Loucy (cell line): ENCODE data around the gene RPA1.

Source experiments
- H2AFZ ChIP-seq: fragments of 200-600 bp; sonication (generic); 2 replicates; pipeline ENCODE4 v1.6.0; 2016; ENCODE audit warnings: antibody characterized with exemption, mild to moderate bottlenecking, low read length, moderate library complexity
- H3F3A ChIP-seq: fragments of 200-600 bp; 2 replicates; pipeline ENCODE4 v1.6.0; 2016; ENCODE audit warnings: antibody characterized with exemption, low read depth, mild to moderate bottlenecking
- H3K27me3 ChIP-seq: fragments of 200-600 bp; sonication (generic); 2 replicates; pipeline ENCODE4 v1.6.1; 2014; ENCODE audit warnings: low read length, mild to moderate bottlenecking; ENCODE audit not compliant: insufficient read depth, poor library complexity, severe bottlenecking
- H3K36me3 ChIP-seq: fragments of 200-600 bp; sonication (generic); 2 replicates; pipeline ENCODE4 v1.6.1; 2016; ENCODE audit warnings: low read length; ENCODE audit not compliant: insufficient read depth
- H3K4me1 ChIP-seq: fragments of 200-600 bp; sonication (generic); 2 replicates; pipeline ENCODE4 v1.5.1; 2014; ENCODE audit warnings: low read length, mild to moderate bottlenecking; ENCODE audit not compliant: insufficient read depth, poor library complexity, severe bottlenecking
- H3K4me2 ChIP-seq: fragments of 200-600 bp; sonication (generic); 2 replicates; pipeline ENCODE4 v1.6.0; 2014; ENCODE audit warnings: antibody characterized with exemption, low read length, low read depth, mild to moderate bottlenecking; ENCODE audit not compliant: poor library complexity, severe bottlenecking
- H3K4me3 ChIP-seq: fragments of 200-600 bp; sonication (generic); 2 replicates; pipeline ENCODE4 v1.5.1; 2014; ENCODE audit warnings: low read length, mild to moderate bottlenecking, mixed read lengths; ENCODE audit not compliant: poor library complexity, severe bottlenecking
- H3K79me2 ChIP-seq: fragments of 200-600 bp; sonication (generic); 2 replicates; pipeline ENCODE4 v1.6.1; 2014; ENCODE audit warnings: low read length; ENCODE audit not compliant: insufficient read depth
- H3K9ac ChIP-seq: fragments of 200-600 bp; sonication (generic); 2 replicates; pipeline ENCODE4 v1.6.0; 2014; ENCODE audit warnings: mild to moderate bottlenecking, low read depth, low read length, moderate library complexity; ENCODE audit not compliant: poor library complexity, severe bottlenecking
- H3K9me2 ChIP-seq: fragments of 200-600 bp; sonication (generic); replicated peaks from 2 replicates; pipeline ENCODE4 v1.6.1; 2016; ENCODE audit warnings: low read depth, low read length, mixed read lengths
- H3K9me3 ChIP-seq: fragments of 200-600 bp; sonication (generic); 2 replicates; pipeline ENCODE4 v1.6.1; 2014; ENCODE audit warnings: mild to moderate bottlenecking, antibody characterized with exemption, low read length, low read depth; ENCODE audit not compliant: insufficient read depth
- H4K20me1 ChIP-seq: fragments of 200-600 bp; sonication (generic); 2 replicates; pipeline ENCODE4 v1.6.0; 2014; ENCODE audit warnings: antibody characterized with exemption, low read length, mild to moderate bottlenecking; ENCODE audit not compliant: insufficient read depth, poor library complexity, severe bottlenecking
- EZH2phosphoT487 ChIP-seq: fragments of 200-600 bp; IDR thresholded peaks from 2 replicates; pipeline ENCODE4 v1.6.1; 2018; ENCODE audit warnings: antibody characterized with exemption, mild to moderate bottlenecking, moderate library complexity, borderline replicate concordance
- TF ChIP-seq, protein P1 (sequence below): fragments of 200-600 bp; sonication (generic); conservative IDR thresholded peaks from 2 replicates; pipeline ENCODE4 v1.5.1; 2014; ENCODE audit warnings: mild to moderate bottlenecking, antibody characterized with exemption, low read length

The RPA1 gene

DNA sequence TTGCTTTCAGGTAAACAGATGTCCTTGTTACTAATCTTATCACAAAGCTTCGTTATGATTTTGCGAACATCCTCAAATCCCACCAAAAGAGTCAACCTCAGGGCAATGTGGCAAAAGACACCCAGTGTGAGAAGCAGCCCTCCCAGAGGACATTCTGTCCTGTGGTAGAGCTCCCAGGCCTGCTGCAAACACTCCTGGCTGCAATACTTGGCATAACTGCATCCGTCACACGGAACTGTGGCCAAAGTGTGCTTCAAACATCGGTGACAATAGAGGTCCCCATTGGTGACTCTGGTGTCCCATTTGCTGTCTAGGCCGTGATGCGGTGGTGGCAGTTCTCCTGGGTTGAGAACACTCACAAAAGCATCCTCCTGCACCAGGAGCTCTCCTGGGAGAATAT, 29.6 kb upstream of the RPA1 start:
- Histone ChIP-seq H3K9me2 (no peaks in the 10 kb centered on the region), H3K4me3 (no peak overlapping the region), H3K36me3 (peaks cover 42% of the 10 kb centered on the region; the same call in 1 of the 2 replicates), H3K79me2 (peaks cover 5% of the 10 kb centered on the region; the same call in 1 of the 2 replicates), H3K9me3 (no peaks in the 10 kb centered on the region), H3K27me3 (no peaks in the 10 kb centered on the region), H2AFZ (no peak overlapping the region), H3F3A (no peaks in the 10 kb centered on the region), H3K4me1 (no peaks in the 10 kb centered on the region), H3K9ac (no peak overlapping the region), H3K4me2 (no peak overlapping the region), H4K20me1 (no peaks in the 10 kb centered on the region)
- TF ChIP-seq EZH2phosphoT487: no peak
- TF ChIP-seq, protein P1, sequence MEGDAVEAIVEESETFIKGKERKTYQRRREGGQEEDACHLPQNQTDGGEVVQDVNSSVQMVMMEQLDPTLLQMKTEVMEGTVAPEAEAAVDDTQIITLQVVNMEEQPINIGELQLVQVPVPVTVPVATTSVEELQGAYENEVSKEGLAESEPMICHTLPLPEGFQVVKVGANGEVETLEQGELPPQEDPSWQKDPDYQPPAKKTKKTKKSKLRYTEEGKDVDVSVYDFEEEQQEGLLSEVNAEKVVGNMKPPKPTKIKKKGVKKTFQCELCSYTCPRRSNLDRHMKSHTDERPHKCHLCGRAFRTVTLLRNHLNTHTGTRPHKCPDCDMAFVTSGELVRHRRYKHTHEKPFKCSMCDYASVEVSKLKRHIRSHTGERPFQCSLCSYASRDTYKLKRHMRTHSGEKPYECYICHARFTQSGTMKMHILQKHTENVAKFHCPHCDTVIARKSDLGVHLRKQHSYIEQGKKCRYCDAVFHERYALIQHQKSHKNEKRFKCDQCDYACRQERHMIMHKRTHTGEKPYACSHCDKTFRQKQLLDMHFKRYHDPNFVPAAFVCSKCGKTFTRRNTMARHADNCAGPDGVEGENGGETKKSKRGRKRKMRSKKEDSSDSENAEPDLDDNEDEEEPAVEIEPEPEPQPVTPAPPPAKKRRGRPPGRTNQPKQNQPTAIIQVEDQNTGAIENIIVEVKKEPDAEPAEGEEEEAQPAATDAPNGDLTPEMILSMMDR: no peak

DNA sequence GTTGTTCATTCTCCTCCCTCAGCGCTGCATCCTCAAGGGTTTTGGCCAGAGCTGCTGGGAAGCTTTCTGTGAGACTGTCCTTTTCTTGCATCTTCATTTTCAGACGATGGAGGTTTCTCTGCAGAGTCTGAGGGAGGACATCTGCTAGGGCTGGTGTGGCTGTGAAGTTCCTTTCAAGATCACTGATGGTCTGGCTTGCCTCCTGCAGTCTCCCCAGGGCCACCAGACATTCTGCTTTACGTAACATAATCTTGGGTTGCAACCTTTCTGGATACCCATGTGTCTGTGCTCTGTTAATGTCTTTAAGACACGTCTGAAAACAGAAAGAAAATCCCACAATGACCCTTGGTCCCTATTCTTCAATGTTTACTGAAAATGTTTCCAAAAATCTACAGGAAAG, 29.1 kb upstream of the RPA1 start:
- H3K27me3 ChIP-seq: no peaks in the 10 kb centered on the region
- peaks cover 5% of the 10 kb centered on the region; the same call in 1 of the 2 replicates for H3K79me2 ChIP-seq
- no peaks in the 10 kb centered on the region for H3K4me1 ChIP-seq
- no peak overlapping the region for H3K4me2 ChIP-seq
- no peaks in the 10 kb centered on the region for H3K9me3 ChIP-seq
- no peaks in the 10 kb centered on the region for H4K20me1 ChIP-seq
- no peak overlapping the region for H3K4me3 ChIP-seq
- no peaks in the 10 kb centered on the region for H3K9me2 ChIP-seq
- H2AFZ ChIP-seq: no peak overlapping the region
- H3K9ac ChIP-seq: no peak overlapping the region
- no peak for TF ChIP-seq EZH2phosphoT487
- TF ChIP-seq, protein P1: no peak
- no peaks in the 10 kb centered on the region for H3F3A ChIP-seq
- peaks cover 42% of the 10 kb centered on the region; the same call in 1 of the 2 replicates for H3K36me3 ChIP-seq

DNA sequence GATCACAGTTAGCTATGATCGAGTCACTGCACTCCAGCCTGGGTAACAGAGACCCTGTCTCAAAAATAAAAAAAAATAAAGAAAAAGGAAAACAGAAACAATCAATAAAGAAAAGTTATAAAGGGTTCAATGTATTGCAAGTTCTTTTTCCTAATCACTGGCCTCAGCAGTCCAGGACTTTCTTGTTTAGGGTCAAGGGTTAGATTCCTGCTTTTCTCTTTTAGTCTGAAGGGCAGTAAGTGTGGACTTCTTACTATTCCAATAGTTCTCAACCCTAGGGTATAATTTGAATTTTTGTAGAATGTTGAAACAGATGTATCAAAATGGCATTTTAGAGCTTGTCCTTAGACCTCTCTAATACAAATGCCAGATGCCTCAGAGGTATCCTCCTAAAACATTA, 27.4 kb upstream of the RPA1 start:
- Histone ChIP-seq H3K4me2 (no peak overlapping the region), H3K36me3 (peaks cover 47% of the 10 kb centered on the region; the same call in 1 of the 2 replicates), H3F3A (no peaks in the 10 kb centered on the region), H3K4me1 (no peaks in the 10 kb centered on the region), H3K79me2 (no peaks in the 10 kb centered on the region), H3K27me3 (no peaks in the 10 kb centered on the region), H3K9me2 (no peaks in the 10 kb centered on the region), H4K20me1 (no peaks in the 10 kb centered on the region), H2AFZ (no peak overlapping the region), H3K9me3 (no peaks in the 10 kb centered on the region), H3K9ac (no peak overlapping the region), H3K4me3 (no peak overlapping the region)
- TF ChIP-seq EZH2phosphoT487: no peak
- TF ChIP-seq, protein P1: no peak
